MM.1S (cell line): Measurements from ENCODE around the gene TARS1.

Experiments used
- DNase-seq: peaks from one replicate; pipeline ENCODE4 v3.0.0-alpha.2; 2015
- H2AFZ ChIP-seq: fragments of 300-600 bp; sonication (generic); 2 replicates; pipeline ENCODE4 v1.6.0; 2016; ENCODE audit warnings: antibody characterized with exemption, low read length
- H3F3A ChIP-seq: fragments of 300-600 bp; sonication (generic); 2 replicates; pipeline ENCODE4 v1.6.1; 2016; ENCODE audit warnings: mild to moderate bottlenecking, antibody characterized with exemption, low read length, moderate library complexity, mixed read lengths; ENCODE audit not compliant: insufficient read depth
- H3K27ac ChIP-seq: fragments of 300-600 bp; sonication (generic); 2 replicates; pipeline ENCODE4 v1.5.1; 2016; ENCODE audit warnings: mild to moderate bottlenecking, low read length
- H3K27me3 ChIP-seq: fragments of 300-600 bp; sonication (generic); replicated peaks from 2 replicates; pipeline ENCODE4 v1.6.0; 2016; ENCODE audit warnings: low read length; ENCODE audit not compliant: insufficient read depth
- H3K36me3 ChIP-seq: fragments of 300-600 bp; sonication (generic); replicated peaks from 2 replicates; pipeline ENCODE4 v1.6.1; 2016; ENCODE audit warnings: mild to moderate bottlenecking, low read length, mixed read lengths; ENCODE audit not compliant: insufficient read depth
- H3K4me1 ChIP-seq: fragments of 300-600 bp; sonication (generic); 2 replicates; pipeline ENCODE4 v1.6.1; 2016; ENCODE audit warnings: low read length, mixed read lengths
- H3K4me2 ChIP-seq: fragments of 300-600 bp; sonication (generic); 2 replicates; pipeline ENCODE4 v1.6.0; 2016; ENCODE audit warnings: low read depth, low read length
- H3K4me3 ChIP-seq: fragments of 300-600 bp; sonication (generic); 2 replicates; pipeline ENCODE4 v1.5.1; 2016; ENCODE audit warnings: low read length, mixed read lengths
- H3K79me2 ChIP-seq: fragments of 300-600 bp; sonication (generic); 2 replicates; pipeline ENCODE4 v1.6.1; 2016; ENCODE audit warnings: mixed run types, low read length, mixed read lengths
- H3K9ac ChIP-seq: fragments of 300-600 bp; sonication (generic); 2 replicates; pipeline ENCODE4 v1.6.1; 2016; ENCODE audit warnings: low read length, mixed read lengths
- H3K9me2 ChIP-seq: fragments of 300-600 bp; sonication (generic); replicated peaks from 2 replicates; pipeline ENCODE4 v1.6.1; 2016; ENCODE audit warnings: mild to moderate bottlenecking, low read length, mixed read lengths; ENCODE audit not compliant: insufficient read depth
- H3K9me3 ChIP-seq: fragments of 300-600 bp; sonication (generic); replicated peaks from 2 replicates; pipeline ENCODE4 v1.6.1; 2016; ENCODE audit warnings: mild to moderate bottlenecking, low read length, mixed read lengths; ENCODE audit not compliant: insufficient read depth
- H4K20me1 ChIP-seq: fragments of 300-600 bp; sonication (generic); 2 replicates; pipeline ENCODE4 v1.6.1; 2016; ENCODE audit warnings: mild to moderate bottlenecking, low read length, moderate library complexity, mixed read lengths; ENCODE audit not compliant: insufficient read depth
- EZH2 ChIP-seq: fragments of 300-600 bp; sonication (generic); optimal IDR thresholded peaks from 2 replicates; pipeline ENCODE3; 2017; ENCODE audit warnings: low read depth, mild to moderate bottlenecking, antibody characterized with exemption, low read length, mixed read lengths
- EZH2phosphoT487 ChIP-seq: fragments of 300-600 bp; sonication (generic); IDR thresholded peaks from 2 replicates; pipeline ENCODE4 v1.6.1; 2018; ENCODE audit warnings: antibody characterized with exemption, low read length
- TF ChIP-seq, protein P1 (sequence below): fragments of 300-600 bp; sonication (generic); IDR thresholded peaks from 2 replicates; pipeline ENCODE4 v1.5.1; 2016; ENCODE audit warnings: antibody characterized with exemption, low read length, mixed read lengths

TARS1 gene

DNA sequence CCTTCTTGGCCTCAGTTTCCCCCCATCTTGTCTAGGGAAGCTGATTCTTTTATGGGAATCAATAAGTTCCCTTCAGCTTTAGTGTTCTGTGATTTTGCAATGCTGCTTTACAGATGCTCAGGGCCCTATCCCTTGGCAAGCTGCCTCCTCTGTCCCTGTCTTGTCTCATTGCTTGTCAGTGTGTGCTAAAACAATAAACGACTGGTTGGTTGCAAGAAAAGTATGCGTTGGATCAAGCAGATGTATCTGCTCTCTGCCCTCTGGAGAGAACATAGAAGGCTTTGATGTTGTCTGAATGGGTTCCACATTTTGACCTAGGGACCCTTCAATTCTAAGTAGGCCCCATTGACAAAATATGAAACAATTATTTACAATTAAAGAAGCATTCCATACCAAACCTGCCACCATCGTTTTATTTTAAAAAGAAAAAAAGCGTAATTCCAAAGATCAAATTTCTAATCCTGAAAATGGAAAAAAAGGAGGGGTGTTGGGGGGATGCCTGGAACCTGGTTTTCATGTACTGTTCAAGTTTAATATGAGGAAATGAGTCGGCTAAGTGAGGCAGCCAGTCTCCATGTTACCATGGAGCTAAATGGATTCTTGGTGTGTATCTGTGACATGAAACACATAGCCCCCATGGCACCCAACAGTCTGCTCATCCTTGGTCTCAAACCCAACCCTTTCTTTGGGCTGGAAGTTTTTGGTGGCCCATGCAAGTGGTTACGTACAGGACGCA is 31.2 kb upstream of the TARS1 start:
- Histone ChIP-seq H3K36me3 (no peaks in the 10 kb centered on the region), H3K27me3 (no peaks in the 10 kb centered on the region), H3K9me3 (no peaks in the 10 kb centered on the region), H3K4me1 (no peaks in the 10 kb centered on the region), H3K79me2 (no peaks in the 10 kb centered on the region), H3F3A (no peaks in the 10 kb centered on the region), H4K20me1 (no peaks in the 10 kb centered on the region), H3K9ac (no peak overlapping the region), H3K9me2 (no peaks in the 10 kb centered on the region), H3K4me2 (no peak overlapping the region), H2AFZ (no peak overlapping the region), H3K4me3 (no peak overlapping the region), H3K27ac (no peak overlapping the region)
- TF ChIP-seq EZH2 (no peak), EZH2phosphoT487 (no peak)
- TF ChIP-seq, protein P1, sequence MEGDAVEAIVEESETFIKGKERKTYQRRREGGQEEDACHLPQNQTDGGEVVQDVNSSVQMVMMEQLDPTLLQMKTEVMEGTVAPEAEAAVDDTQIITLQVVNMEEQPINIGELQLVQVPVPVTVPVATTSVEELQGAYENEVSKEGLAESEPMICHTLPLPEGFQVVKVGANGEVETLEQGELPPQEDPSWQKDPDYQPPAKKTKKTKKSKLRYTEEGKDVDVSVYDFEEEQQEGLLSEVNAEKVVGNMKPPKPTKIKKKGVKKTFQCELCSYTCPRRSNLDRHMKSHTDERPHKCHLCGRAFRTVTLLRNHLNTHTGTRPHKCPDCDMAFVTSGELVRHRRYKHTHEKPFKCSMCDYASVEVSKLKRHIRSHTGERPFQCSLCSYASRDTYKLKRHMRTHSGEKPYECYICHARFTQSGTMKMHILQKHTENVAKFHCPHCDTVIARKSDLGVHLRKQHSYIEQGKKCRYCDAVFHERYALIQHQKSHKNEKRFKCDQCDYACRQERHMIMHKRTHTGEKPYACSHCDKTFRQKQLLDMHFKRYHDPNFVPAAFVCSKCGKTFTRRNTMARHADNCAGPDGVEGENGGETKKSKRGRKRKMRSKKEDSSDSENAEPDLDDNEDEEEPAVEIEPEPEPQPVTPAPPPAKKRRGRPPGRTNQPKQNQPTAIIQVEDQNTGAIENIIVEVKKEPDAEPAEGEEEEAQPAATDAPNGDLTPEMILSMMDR, result no peak
- no peak for DNase-seq

DNA sequence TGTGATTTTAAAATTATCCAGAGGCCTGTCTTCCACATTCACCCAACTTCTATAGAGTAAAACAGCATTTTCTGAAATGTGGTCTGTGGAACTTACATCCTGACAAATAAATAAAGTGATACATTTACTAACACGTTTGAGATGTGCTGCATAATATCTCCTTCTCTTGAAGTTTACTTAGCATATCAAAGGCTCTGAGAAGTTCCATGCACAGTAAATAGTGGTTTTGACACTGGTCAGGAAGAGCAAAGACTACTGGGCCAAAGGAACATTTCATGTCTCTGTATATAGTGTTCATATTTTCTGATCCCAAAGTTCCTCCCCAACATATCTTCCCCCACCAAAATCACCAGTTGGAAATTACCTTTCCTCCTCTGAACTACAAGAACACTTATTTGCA is 30.5 kb upstream of the TARS1 start:
- TF ChIP-seq EZH2 (no peak), EZH2phosphoT487 (no peak)
- TF ChIP-seq, protein P1, result no peak
- no peak overlapping the region for H2AFZ ChIP-seq
- no peaks in the 10 kb centered on the region for H4K20me1 ChIP-seq
- no peak overlapping the region for H3K4me2 ChIP-seq
- DNase-seq, result no peak
- no peaks in the 10 kb centered on the region for H3K27me3 ChIP-seq
- no peaks in the 10 kb centered on the region for H3K9me2 ChIP-seq
- no peaks in the 10 kb centered on the region for H3K36me3 ChIP-seq
- H3K9me3 ChIP-seq, result no peaks in the 10 kb centered on the region
- H3K4me3 ChIP-seq, result no peak overlapping the region
- H3K4me1 ChIP-seq, result no peaks in the 10 kb centered on the region
- H3K9ac ChIP-seq, result no peak overlapping the region
- H3F3A ChIP-seq, result no peaks in the 10 kb centered on the region
- H3K27ac ChIP-seq, result no peak overlapping the region
- H3K79me2 ChIP-seq, result no peaks in the 10 kb centered on the region

DNA sequence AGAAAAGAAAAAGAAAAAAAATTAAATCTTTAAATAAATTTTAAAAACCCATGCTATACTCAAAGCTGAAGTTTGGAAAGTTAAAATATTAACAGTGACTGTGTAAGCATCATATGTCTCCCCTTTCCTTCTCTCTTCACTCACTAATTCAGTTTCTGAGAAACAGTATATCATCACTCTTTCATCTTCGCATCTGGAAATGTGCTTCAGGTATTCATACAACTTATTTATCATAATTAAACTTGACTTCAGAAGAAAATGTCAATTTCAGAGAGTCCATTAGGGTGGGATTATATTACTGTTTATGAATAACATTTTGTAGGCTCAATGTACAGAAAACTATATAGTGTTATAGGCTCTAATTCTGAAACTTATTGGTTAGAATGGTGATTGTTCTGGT is 29.3 kb upstream of the TARS1 start:
- H4K20me1 ChIP-seq, result no peaks in the 10 kb centered on the region
- no peaks in the 10 kb centered on the region for H3K27me3 ChIP-seq
- DNase-seq, result no peak
- H3K9me3 ChIP-seq, result no peaks in the 10 kb centered on the region
- H3K4me2 ChIP-seq, result no peak overlapping the region
- no peak overlapping the region for H3K9ac ChIP-seq
- H3K27ac ChIP-seq, result no peak overlapping the region
- H2AFZ ChIP-seq, result no peak overlapping the region
- H3K36me3 ChIP-seq, result no peaks in the 10 kb centered on the region
- H3F3A ChIP-seq, result no peaks in the 10 kb centered on the region
- H3K79me2 ChIP-seq, result no peaks in the 10 kb centered on the region
- no peak overlapping the region for H3K4me3 ChIP-seq
- H3K4me1 ChIP-seq, result no peaks in the 10 kb centered on the region
- H3K9me2 ChIP-seq, result no peaks in the 10 kb centered on the region
- TF ChIP-seq, protein P1, result no peak
- TF ChIP-seq EZH2phosphoT487 (no peak), EZH2 (no peak)
